Omental fat pad (tissue), 4 donors: Measurements from ENCODE around the gene KRT84. TPM values are rescaled to one million over a fixed set of nuclear protein-coding genes. Genes with fewer than 3 reads are reported as not detected.

ENCODE experiments used
- ATAC-seq: fragments of 150-250 bp; one replicate; pipeline ENCODE4 v1.9.1; 2016; ENCODE audit warnings: mild to moderate bottlenecking, moderate library complexity; ENCODE audit not compliant: low FRiP score
- DNase-seq: peaks from one replicate; pipeline ENCODE4 v3.0.0-alpha.2; 2019; ENCODE audit warnings: low spot score
- total RNA-seq, 4 donors: library from RNA; depleted of rRNA; stranded (reverse); fragments of >200 nt; gene quantifications; one replicate each; pipeline ENCODE4 v1.1.0, GENCODE V29; 2016
- TF ChIP-seq, protein P1 (sequence below), 3 donors: fragments of 450-650 bp; IDR thresholded peaks; one replicate each; pipeline ENCODE4 v1.5.1; 2016 to 2017; ENCODE audit warnings: antibody characterized with exemption in 3 of 3, mild to moderate bottlenecking in 3 of 3, moderate library complexity in 2 of 3

The KRT84 gene
- total RNA-seq, 4 donors from 2014 or later = not detected

DNA sequence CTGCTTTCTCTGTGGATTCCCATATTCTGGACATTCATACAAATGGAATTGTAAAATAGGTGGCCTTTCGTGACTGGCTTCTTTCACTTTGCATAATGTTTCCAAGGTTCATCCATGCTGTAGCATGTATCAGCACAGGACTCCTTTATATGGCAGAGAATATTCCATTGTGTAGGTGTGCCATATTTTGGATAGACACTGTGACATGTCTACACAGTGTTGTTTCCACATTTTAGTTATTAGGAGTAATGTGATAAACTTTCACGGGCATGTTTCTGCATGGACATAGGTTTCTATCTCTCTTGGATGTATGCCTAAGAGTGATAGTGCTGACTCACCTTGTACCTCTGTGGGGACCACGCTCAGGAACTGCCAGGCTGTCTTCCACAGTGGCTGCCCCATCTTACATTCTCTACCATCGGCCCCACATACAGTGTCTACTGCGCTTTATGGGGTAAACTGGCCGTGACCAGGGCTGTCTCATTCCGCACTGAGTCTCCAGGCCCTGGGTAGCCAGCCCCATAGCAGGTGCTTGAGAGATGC lies 7.1 kb upstream of the KRT84 start:
- TF ChIP-seq, protein P1, sequence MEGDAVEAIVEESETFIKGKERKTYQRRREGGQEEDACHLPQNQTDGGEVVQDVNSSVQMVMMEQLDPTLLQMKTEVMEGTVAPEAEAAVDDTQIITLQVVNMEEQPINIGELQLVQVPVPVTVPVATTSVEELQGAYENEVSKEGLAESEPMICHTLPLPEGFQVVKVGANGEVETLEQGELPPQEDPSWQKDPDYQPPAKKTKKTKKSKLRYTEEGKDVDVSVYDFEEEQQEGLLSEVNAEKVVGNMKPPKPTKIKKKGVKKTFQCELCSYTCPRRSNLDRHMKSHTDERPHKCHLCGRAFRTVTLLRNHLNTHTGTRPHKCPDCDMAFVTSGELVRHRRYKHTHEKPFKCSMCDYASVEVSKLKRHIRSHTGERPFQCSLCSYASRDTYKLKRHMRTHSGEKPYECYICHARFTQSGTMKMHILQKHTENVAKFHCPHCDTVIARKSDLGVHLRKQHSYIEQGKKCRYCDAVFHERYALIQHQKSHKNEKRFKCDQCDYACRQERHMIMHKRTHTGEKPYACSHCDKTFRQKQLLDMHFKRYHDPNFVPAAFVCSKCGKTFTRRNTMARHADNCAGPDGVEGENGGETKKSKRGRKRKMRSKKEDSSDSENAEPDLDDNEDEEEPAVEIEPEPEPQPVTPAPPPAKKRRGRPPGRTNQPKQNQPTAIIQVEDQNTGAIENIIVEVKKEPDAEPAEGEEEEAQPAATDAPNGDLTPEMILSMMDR (IDR thresholded peaks at IDR 0.05) = no peak
- no peak for ATAC-seq
- no peak for DNase-seq

DNA sequence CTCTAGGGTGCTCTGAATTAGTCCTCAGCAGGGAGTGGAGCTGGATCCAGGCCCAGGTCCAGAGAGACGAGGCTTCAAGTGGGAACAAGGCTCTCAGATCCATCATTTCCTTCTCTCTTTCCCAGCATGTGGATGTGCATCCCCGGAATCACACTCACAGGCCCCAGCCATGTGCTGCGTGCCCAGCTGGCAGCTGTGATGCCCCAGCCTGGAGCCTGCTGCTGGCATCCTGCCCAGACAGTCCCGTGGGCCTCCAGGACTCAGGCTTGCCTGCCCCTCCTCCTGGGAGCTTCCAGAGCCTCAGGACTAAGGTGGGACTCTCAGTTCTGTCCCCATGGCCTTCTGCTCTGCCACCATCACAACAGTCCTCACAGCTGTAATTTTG lies 6.2 kb upstream of the KRT84 start:
- no peak for ATAC-seq
- DNase-seq = no peak
- TF ChIP-seq, protein P1 (IDR thresholded peaks at IDR 0.05) = no peak

DNA sequence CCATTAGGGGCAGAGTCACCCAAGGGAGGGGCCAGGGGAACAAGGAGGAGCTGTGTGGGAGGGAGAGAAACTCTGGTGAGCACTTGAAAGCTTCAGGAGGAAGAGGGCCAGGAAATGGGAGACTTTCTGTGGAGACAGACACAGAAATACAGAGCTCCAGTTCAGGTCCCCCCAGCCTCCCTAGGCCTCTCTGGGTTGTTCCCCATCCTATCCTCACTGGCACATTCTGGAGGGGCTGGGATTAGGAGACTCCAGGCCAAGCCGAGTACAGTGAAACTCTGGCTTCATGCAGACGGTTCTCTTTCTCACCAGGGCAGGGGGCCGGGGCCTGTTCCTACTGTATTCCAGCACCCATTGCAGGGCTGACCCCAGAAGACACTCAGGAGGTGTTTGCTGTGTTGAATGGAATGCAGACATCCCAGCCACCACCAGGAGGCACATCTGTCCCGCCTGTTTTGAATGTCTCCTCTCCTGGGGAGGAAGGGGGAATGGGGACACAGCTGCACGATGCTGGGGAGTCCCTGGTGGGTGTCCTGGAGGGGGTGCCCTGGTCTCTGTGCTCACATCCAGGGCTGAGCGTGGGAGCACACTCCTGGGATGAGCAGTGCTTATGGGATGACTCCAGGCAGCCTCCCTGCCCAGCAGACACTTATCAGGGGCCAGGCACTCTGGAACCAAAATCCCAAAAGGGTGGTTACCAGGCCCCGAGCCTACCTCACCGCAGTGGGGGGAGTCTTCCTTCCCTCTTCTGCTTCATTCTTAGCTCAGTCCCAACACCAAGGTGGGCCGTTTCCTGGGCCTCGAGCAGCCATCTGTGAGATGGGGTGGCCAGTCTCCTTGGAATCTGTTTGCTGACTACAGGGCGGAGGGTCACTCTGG lies 5.5 kb upstream of the KRT84 start:
- no peak for ATAC-seq
- no peak for DNase-seq

DNA sequence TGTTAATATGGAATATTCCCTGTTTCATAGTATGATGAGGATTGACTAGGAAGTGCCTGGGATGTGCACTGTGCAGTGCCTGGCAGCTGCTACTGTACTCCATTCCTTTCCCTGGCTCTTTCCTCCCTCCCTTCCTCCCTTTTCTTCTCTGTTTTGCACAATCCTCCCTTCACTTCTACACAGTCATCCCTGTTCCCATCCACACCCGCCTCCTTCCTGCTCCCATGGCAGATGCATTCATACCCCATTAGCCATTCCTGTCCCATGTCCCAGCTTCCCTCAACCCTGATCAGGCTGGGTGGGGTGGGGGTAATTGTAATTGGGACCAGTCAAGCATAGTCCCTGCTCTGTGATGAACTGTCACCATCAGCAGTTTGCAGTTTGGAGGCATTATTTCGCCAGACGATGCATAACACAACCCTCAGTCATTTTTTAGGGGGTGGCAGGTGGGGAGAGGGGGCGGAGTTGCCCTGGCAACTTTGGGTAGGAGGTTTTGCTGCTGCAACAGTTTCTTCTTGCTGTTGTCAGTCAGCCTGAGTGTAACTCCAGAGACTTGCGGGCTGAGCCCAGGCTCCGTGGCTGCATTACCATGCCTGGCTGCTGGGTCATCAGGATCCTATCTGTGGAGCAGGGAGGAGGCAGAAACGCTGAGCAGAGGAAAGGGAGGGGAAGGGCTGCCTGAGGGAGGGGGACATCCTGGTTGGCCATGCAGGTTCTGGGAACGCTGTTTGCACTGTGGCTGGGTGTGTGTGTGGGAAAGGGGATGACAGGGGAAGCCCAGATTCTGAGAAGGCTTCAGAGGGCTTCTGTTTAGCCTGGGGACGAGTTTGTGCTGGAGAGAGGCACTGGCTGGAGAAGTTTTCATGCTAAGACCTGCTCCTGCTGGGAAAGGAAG lies 4.1 kb upstream of the KRT84 start:
- TF ChIP-seq, protein P1 (IDR thresholded peaks at IDR 0.05) = no peak
- DNase-seq (no peak), ATAC-seq (peak; percentile 78)

More for the DNA sequence above, 5.5 kb upstream of the KRT84 start:
- TF ChIP-seq, protein P1 (IDR thresholded peaks at IDR 0.05) = no peak

DNA sequence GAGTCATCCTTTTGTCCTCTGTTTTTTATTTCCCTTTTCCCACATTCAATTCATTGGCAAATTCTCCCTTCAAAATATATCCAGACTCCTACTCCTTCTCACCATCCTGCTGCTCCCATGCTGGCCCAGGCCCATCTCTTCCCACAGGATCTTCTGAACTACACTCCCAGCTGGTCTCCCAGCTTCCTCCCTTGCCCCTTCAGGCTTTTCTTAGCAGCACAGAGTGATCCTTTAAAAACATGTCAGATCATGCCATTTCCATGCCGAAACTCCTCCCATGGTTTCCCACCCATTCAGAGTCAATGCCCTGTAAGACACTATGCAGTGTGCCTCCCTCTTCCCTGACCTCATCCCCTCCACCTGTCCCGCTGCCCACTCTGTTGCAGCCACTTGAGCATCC lies 2.4 kb upstream of the KRT84 start:
- TF ChIP-seq, protein P1 (IDR thresholded peaks at IDR 0.05) = no peak
- no peak for ATAC-seq
- DNase-seq = no peak

DNA sequence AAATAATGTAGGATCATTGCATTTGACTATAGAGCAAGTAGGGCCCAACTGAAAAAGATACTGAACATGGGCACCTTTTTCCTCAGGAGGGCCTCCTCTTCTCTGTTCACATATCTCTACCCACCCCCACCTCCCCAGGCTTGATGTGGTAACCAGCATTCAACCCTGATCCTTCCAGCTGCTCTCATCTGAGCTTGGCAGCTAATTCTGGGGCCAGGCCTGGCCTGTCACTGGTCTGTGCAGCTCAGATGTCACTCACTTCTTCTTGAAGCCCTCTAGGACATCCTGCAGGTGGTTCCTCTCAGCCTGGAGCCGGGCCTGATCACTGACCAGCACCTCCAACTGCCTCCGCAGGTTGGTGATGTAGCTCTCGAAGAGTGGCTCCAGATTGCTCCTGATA lies 2.1 kb downstream of the KRT84 start:
- TF ChIP-seq, protein P1 (IDR thresholded peaks at IDR 0.05) = no peak
- DNase-seq = no peak
- ATAC-seq = no peak
